Esophagus mucosa (tissue), 1 donor: ENCODE data around the gene SLX4IP. TPM values are rescaled to one million over a fixed set of nuclear protein-coding genes. Genes with fewer than 3 reads are reported as not detected.
"Not testable (repeated sequence)": the region's sequence is repeated elsewhere in the genome, so short reads cannot be mapped to it uniquely, and the experiment has no call there.

ENCODE experiments used
- ATAC-seq: fragments of 200-7000 bp; cut with Tn5 transposase; one replicate; pipeline ENCODE4 v1.9.1; 2020
- total RNA-seq: library from RNA; stranded (reverse); gene quantifications from one replicate; pipeline ENCODE4 v1.2.4, GENCODE V29; 2023
- donor health status: DM: yes; HTN: yes; CAD: no.

Gene SLX4IP
- total RNA-seq, 1 donor from 2014 or later, result 5.3 TPM

- no peak for ATAC-seq
These were observed 142.5 kb downstream of the SLX4IP start for GRCh38 chr20:10577648-10578047.

GRCh38 chr20:10578607-10579006 is 143.5 kb downstream of the SLX4IP start:
- ATAC-seq, result peak; percentile 74

GRCh38 chr20:10579942-10580341 is 144.8 kb downstream of the SLX4IP start:
- ATAC-seq, result peak; percentile 39

- peak; percentile 50 for ATAC-seq
These were observed 145.6 kb downstream of the SLX4IP start for GRCh38 chr20:10580700-10581099.

- no peak for ATAC-seq
These were observed 146.7 kb downstream of the SLX4IP start for GRCh38 chr20:10581823-10582222.

GRCh38 chr20:10584371-10584770 is 149.3 kb downstream of the SLX4IP start:
- no peak for ATAC-seq

- ATAC-seq, result no peak
These were observed 150.2 kb downstream of the SLX4IP start for GRCh38 chr20:10585308-10585707.

- ATAC-seq, result no peak
These were observed 151.2 kb downstream of the SLX4IP start for GRCh38 chr20:10586296-10586695.

- ATAC-seq, result not testable (repeated sequence)
These were observed 155.3 kb downstream of the SLX4IP start for GRCh38 chr20:10590446-10590845.

GRCh38 chr20:10590950-10591671 is 156.0 kb downstream of the SLX4IP start:
- ATAC-seq, result peak; percentile 48

- ATAC-seq, result no peak
These were observed 156.9 kb downstream of the SLX4IP start for GRCh38 chr20:10591946-10592521.

GRCh38 chr20:10594296-10594868 is 159.3 kb downstream of the SLX4IP start:
- ATAC-seq, result peak; percentile 40

GRCh38 chr20:10595266-10595665 is 160.2 kb downstream of the SLX4IP start:
- no peak for ATAC-seq

GRCh38 chr20:10595985-10596384 is 160.9 kb downstream of the SLX4IP start:
- ATAC-seq, result no peak

- peak; percentile 35 for ATAC-seq
These were observed 161.6 kb downstream of the SLX4IP start for GRCh38 chr20:10596710-10597121.

GRCh38 chr20:10597637-10598036 is 162.5 kb downstream of the SLX4IP start:
- ATAC-seq, result no peak

- ATAC-seq, result no peak
These were observed 167.2 kb downstream of the SLX4IP start for GRCh38 chr20:10602221-10602871.

- ATAC-seq, result no peak
These were observed 168.3 kb downstream of the SLX4IP start for GRCh38 chr20:10603378-10603777.

GRCh38 chr20:10603971-10604864 is 169.1 kb downstream of the SLX4IP start:
- ATAC-seq, result peak; percentile 53

GRCh38 chr20:10604865-10605440 is 169.8 kb downstream of the SLX4IP start:
- no peak for ATAC-seq

- ATAC-seq, result no peak
These were observed 170.6 kb downstream of the SLX4IP start for GRCh38 chr20:10605547-10606195.
